ENCODE results near the gene MICALL1.
"Not testable (repeated sequence)": the region's sequence is repeated elsewhere in the genome, so short reads cannot be mapped to it uniquely, and the experiment has no call there.

MICALL1 gene

DNA sequence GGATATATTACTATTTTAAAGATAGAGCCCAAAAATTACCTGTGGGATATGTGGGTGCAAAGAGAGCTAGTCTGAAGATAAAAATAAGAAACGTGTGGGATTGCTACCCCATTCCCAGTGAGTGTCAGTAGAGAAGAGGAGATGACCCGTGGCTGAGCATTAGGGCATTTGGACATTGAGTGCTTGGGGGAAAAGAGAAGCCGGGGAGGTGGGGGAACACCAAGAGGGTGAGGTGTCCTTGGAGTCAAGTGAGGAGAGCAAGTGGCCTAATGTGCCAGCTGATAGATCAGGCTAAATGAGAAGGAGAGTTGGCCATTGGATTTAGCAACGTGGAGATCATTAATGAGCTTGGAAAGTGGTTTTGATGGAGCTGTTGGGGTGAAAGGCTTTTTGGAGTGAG, 48.6 kb downstream of the MICALL1 start:
- no peak for DNase-seq (ENCODE audit: low read depth, low spot score)

DNA sequence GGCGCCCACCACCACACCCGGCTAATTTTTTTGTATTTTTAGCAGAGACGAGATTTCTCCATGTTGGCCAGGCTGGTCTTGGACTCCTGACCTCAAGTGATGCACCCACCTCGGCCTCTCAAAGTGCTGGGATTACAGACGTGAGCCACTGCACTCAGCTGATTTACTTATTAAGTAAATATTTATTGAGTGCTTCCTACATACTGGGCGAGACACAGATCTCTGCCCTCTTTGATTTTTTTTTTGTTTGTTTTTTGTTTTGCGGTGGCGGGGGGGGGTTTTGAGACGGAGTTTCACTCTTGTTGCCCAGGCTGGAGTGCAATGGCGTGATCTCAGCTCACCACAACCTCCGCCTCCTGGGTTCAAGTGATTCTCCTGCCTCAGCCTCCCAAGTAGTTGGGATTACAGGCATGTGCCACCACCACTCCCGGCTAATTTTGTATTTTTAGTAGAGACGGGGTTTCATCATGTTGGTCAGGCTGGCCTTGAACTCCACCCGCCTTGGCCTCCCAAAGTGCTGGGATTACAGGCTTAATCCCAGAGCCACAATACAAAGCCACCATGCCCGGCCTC, 49.8 kb downstream of the MICALL1 start:
- DNase-seq (ENCODE audit: low read depth, low spot score) = not testable (repeated sequence)

DNA sequence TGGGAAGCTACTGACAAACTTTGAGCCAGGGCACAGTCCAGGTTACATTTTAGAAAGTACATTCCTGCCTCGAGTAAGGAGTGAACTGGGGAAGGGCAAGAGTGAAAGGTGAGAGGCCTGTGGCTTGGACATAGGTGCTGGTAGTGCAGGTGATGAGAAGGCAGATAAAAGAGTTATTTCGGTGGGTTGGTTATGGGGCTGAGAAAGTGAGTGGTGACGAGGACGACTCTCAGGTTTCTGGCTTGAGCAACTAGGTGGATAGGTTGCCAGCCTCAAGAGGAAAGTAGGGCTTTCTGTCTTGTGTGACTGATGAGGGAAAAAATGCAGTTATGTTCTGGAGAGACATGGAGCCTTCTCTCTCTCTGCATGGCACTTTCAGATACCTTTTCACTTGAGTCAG, 51.1 kb downstream of the MICALL1 start:
- no peak for DNase-seq (ENCODE audit: low read depth, low spot score)

DNA sequence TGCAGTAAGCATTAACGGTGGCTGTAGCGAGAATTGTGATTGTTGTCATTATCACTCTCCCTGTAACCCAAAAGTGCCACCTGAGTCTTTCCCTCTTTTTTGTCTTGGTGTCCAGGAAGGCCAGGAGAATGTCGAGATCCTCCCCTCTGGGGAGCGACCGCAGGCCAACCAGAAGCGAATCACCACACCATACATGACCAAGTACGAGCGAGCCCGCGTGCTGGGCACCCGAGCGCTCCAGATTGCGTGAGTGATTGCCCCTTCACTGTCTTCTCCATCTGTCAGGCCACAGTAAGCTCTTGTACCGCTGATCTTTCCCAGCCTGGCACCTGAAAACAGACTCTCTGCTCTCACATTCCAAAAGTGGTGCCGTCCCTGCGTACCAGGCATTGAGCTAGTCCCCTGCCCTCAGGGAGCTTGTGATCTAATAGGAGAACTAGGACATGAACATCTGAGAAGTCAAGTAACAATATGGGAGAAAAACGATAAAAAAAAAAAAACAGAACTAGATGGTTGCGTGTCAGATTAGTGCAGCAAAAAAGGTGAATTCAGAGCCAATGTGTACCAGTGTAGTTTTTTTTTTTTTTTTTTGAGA, 53.2 kb downstream of the MICALL1 start:
- no peak for DNase-seq (ENCODE audit: low read depth, low spot score)

DNA sequence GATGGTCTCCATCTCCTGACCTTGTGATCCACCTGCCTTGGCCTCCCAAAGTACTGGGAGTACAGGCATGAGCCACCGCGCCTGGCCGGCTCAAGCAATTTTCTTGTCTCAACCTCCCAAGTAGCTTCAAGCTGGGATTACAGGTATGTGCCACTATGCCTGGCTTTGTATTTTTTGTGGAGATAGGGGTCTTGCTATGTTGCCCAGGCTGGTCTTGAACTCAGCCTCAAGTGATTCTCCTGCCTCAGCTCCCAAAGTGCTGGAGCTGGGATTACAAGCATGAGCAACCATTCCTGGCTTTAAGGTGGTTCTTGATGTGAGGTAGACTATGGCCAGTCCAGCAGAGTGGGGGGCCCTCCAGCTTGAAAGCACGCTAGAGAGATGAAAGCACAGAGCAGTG, 55.0 kb downstream of the MICALL1 start:
- DNase-seq (ENCODE audit: low read depth, low spot score) = no peak

DNA sequence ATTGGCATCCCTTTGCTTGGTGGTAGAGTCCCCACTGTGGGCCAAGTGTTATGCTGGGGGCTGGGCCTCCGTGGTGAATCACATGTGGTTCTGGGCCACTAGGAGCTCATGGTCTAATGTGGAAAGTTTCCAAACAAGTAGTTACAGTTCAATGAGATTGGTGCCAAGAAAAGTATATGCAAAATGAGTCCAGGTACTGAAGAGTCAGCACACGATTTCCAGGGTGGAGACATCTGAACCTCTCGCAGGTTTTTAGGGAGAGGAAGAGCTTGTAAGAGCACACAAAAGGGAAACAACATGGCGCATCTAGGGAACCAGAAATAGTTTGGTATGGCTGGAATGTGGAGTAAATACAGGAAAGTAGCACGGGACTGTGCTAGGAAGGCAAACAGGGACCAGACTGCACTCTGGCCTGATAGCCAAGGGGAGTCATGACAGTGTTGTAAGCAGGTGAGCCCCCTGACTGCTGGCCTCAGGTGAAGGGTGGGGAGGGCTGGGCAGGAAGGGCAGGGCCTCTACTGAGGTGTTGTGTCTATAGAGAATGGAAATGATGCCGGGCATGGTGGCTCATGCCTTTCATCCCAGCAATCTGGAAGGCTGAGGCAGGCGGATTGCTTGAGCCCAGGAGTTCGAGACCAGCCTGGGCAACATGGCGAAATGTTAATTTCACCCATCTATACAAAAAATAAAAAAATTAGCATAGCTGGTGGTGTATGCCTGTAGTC, 60.0 kb downstream of the MICALL1 start:
- no peak for DNase-seq (ENCODE audit: low read depth, low spot score)

DNA sequence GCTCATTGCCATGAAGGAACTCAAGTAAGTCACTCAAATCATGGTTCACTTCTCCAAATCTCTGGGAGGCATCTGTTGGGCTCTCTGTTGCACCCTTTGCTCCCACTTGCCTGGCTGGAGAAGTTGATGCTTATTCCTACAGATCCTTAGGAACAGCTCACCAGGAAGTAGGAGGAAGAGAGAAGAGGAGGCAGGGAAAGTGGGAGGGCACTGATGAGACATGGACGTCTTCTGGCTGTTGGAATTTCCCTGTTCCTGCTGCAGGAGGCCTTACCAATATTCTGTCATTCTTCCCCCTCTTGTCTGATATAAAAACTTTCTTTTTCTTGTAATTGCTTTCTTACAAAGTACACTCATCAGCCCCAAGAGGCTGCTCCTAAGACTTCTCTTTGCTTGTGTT, 61.0 kb downstream of the MICALL1 start:
- DNase-seq (ENCODE audit: low read depth, low spot score) = no peak

DNA sequence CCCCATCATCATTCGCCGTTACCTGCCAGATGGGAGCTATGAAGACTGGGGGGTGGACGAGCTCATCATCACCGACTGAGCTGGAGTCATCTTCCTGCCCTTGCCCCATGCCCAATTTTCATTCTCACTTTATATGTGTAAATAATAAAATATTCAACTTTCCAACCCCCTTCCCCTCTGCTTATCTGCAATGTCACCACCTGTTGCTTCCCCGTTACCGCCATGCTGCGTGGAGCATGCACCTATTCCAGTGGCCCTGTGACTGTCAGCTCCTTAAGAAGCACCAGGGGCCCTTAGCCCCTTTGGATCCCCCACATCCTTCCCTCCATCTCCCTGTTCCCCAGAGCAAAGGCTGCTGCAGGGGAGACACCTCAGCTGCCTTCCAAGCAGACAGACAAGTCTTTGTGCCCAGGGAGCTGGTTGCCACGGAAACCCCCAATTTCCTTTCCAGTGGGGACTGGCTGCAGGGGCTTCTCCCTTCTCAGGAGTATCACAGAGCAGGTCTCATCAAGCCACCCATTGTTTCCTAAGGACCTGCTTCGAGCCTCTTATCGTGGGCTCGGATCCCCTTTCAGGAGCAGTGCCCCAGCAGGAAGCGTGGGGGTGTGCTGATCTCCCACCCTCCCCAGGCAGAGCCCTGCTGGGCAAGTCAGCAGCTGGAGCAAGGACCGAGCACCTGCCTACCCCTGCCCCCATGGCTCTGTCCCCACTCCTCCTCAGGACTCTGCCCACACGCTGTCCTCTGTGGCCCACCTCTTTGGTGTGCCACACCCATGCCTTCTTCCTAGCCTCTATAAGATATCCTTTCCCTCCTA, 61.7 kb downstream of the MICALL1 start:
- no peak for DNase-seq (ENCODE audit: low read depth, low spot score)

DNA sequence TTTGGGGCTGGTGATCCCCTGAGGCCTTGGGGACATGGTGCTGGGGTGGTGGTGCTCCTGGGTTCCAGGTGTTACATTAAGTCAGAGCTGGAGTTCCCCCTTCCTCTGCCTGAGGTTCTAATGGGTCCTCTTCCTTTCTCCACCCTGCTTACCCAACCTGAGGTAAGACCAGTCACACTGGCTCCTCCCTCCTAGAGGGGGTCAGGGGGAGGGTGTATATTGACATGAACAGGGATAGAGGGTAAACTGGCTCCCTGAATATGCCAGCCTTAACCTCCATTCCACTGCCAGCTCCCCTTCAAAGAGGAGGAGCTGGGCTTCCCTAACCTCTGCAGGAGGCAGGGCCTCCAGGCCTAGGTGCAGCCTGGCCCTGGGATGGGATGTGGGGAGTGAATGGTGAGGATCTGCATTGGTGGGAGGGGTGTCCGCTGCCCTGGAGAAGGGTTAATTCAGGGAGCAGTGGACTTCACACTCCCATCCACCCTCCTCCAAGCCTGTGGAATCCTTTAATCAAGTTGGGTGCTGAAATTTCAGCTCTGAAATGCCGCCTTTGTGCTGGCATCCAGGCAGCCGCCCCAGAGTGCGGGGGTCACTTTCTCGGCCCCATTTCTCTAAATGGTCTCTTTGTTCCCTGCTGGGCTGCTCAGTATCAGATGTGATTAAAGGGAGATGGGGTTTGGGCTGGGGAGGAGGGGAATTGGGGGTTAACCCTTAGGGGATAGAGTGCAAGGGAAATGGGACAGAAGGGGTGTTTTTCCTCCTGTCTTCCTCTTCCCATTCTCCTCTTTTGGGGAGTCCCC, 62.6 kb downstream of the MICALL1 start:
- DNase-seq (ENCODE audit: low read depth, low spot score) = no peak

DNA sequence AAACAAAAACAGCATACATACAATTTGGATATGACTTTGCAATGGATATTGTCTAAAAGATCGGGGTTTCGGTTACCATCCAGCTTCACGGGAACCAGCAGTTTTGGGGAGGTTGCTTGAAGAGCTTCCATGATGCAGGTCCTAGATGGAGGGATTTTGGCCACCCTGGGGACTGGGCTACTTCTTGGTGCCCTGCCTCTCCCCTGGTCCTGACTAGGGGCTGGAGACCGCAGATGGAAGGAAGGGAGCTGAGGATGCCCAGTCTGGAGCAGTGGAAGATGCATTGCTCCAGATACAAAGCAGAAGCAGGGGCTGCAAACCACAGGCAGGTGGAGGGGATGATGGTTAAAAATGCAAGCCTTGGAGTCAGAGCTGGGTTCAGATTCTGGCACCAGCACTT, 64.8 kb downstream of the MICALL1 start:
- DNase-seq (ENCODE audit: low read depth, low spot score) = no peak

DNA sequence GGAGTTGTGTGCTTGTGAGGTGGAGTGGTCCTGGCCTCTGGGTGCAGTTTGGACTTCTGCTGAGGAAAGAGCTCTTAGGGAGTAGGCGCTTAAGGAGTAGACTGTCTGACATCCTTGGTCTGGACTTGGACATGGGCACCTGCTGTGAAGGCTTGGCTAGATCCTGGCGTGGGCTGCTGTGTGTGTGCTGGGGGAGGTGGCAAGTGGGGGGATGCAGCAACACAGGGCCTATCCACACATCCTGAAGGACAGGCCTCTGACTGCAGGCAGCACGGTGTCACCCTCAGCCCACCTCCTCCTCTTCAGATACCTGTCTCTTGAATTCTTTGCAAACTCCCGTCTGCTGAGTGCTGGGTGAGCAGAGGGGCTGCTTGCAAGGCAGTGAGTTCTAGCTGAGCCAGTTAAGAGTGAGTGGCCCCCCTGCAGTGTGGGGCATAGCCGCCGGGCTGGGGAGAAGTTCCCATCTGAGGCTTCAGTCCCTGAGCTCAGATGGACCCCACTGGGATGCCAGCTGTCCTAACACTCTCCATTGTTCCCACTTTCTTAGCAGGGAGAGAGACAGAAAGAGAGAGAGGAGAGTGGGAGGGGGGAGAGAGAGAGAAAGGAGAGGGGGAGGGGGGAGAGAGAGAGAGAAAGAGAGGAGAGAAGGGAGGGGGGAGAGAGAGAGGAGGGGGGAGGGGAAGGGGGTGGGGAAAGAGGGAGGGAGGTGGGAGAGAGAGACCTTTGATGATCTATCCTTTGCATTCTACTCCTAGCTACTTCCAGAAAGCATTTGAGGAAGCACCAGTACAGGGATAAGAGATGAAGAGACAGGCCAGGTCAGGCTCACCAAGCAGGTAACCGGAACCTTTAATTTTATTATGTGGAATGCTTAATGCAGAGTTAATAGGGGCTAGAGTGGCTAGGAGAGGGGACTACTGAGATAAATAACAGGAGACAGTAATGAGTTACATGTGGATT, 65.7 kb downstream of the MICALL1 start:
- DNase-seq (ENCODE audit: low read depth, low spot score) = no peak

DNA sequence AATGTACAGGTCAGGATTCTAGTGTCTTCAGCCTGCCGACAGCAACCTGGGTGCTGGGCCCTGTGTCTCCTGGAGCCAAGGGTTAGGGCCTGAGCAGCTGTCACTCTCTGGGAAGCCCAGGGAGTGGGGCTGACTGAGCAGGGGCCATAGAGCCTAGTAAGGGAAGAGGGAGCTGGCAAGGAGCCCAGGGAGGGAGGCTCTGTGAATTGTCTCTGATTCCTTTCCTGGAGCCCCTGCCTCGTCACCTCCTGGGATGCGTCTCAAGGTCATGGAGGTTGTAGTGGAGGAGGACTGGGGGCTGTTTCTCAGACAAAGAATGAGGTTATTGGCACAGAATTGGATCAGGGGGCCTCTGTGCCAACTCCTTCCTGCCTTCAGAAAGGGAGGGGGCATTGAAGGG, 66.4 kb downstream of the MICALL1 start:
- no peak for DNase-seq (ENCODE audit: low read depth, low spot score)

DNA sequence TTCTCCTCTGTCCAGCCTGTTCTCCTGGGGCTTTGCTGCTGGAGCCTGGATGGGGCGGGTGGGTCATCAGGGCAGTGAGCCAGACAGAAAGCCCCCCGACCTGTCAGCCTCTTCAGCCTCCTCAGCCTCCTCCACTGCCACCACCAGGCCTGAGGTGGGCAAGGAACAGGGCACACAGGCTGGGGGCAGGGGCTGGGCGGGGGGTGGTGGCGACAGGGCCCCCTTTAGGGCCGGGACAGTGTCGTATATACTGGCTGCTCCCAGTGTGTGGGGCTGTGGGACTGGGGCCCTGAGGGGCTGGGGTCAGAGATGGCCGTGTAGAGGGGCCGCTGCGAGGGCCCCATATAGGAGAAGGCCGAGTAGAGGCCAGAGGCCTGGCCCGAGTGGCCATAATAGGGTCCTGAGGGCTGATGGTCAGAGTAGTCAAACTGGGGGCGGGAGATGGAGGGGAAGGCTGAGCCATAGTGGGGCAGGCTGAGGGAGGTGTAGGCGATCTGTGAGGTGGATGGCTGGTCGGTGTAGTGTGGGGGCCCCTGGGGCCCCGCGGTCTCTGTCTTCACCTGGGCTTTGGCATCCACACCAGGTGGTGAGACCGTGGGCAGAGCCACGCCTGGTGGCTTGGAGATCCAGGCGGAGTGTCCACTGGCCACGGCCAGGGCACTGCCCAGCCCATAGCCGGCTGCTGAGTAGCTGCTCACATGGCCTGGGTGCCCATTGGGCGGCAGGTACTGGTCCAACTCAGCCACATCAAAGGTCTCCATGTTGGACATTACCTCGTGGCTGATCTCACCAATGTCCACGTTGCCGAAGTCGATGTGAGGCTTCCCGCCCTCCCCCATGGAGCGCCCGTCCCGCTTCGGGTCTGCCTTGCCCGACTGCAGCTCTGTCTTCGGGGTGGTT, 67.4 kb downstream of the MICALL1 start:
- no peak for DNase-seq (ENCODE audit: low read depth, low spot score)

DNA sequence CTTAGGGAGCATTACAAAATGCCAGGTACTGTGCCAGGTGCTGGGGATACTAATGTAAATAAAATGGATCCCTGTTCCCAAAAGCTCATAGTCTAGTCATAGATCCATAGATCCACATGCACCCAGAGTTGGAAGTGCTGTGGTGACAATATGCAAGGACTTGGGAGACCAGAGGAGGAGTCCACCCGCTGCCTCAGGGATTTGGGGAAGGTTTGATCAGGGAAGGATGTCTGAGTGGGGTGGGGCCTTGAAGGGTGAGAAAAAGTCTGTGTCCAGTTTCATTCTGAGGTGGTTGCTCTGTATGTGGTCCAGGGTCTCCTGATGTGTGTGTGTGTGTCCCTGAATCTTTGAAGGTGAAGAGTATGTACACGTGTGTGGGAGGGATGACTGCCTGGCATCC, 69.1 kb downstream of the MICALL1 start:
- no peak for DNase-seq (ENCODE audit: low read depth, low spot score)

DNA sequence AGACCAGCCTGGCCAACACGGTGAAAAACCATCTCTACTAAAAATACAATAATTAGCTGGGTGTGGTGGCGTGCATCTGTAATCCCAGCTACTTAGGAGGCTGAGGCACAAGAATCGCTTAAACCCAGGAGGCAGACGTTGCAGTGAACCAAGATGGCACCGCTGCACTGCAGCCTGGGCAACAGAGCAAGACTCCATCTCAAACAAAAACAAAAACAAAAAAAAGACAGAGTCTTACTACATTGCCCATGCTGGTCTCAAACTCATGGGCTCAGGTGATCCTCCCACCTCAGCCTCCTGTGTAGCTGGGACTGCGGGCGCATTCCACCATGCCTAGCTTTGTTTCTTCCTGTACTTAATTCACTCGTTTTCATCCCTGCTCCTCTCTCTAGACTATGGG, 69.9 kb downstream of the MICALL1 start:
- DNase-seq (ENCODE audit: low read depth, low spot score) = not testable (repeated sequence)

DNA sequence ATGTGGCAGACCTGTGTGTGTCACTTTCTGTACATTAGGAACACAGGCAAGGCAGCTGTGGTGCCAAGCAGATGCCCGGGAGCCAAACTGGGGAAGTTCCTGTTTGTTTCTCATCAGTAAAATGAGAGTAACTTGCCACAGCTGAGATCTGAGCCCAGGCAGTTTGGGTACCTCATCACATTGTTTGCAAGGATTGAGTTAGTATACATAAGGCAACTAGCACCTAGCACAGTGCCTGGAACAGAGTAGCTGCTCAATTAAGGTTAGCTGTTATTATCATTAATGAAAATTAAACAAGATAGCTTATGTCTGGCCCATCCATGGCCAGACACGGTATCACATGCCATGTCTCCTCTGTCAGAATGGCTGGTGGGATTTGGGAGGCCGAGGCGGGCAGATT, 70.5 kb downstream of the MICALL1 start:
- DNase-seq (ENCODE audit: low read depth, low spot score) = no peak

DNA sequence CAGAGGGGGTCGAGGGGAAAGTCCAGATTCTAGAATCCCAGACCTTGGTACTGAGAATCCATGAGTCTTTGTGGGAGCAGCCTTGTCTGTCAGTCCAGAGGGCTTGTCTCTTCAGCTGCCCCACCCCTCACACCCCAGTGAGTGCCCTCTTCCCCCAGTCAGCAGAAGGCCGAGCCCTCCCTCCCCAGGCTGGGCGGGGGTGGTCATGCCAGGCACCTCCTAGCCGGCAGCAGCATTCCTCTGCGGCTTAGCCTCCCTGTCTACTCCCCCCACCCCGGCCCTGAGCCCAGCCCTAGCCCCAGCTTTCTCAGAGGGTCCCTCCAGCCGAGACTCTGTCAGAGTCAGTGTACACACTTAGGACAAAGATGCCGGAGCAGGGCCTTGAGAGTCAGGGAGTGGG, 73.7 kb downstream of the MICALL1 start:
- no peak for DNase-seq (ENCODE audit: low read depth, low spot score)

DNA sequence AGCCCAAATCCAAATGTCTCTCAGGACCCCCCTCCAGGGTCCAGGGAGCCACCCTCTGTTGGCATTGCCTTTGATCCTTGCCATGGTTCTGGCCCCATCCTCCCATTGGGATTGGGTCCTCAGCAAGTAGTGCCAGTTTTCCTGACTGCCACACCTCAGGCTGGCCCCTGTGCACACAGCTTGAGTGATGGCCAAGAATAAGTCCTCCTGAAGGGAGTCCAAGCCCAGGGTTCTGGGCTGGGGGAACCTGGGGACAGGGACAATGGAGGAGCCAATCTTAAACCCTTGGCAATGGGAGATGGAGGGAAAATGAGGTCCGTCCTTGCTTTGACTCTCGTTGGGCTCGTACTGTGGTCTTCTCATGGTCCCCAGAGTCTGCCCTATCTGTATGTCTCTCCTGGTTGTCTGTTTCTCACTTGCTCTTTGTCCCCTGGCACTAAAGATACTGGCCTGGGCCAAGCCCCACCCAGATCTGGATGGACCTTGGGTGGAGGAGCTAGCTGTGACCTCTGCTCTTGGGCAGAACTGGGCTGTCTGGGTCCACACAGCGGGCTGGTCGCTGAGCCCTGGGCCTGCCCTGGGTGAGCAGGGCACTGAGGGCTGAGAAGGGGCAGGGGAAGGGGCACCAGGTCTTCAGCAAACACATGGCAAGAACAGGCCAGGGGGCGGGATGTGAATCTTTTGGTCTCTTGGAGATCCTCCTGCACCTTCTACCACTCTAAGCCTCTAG, 75.3 kb downstream of the MICALL1 start:
- DNase-seq (ENCODE audit: low read depth, low spot score) = no peak

Measured in activated naive CD8-positive, alpha-beta T cell treated with anti-CD3 and anti-CD28 coated beads, Interleukin-2, amount 50 U/mL, for 16 hours (primary cell).